GM12872 (cell line): ENCODE data around the gene RBP3.

Experiments used
- CTCF ChIP-seq: IDR thresholded peaks from 3 replicates; pipeline ENCODE4 v1.5.1; 2011; ENCODE audit warnings: low read depth, mild to moderate bottlenecking, low read length, moderate library complexity; ENCODE audit not compliant: insufficient read depth

Gene RBP3

GRCh38 chr10:47383261-47384147, 35.3 kb downstream of the RBP3 start:
- no peak for TF ChIP-seq CTCF

- TF ChIP-seq CTCF, result no peak
Measured at GRCh38 chr10:47384148-47384921, 36.2 kb downstream of the RBP3 start, which contains the start of gene ZNF488. ZNF488 (minus strand) TSS chr10:47384293; CDS start chr10:47368829, 15,464 bp downstream.

GRCh38 chr10:47388879-47389278, 40.7 kb downstream of the RBP3 start:
- TF ChIP-seq CTCF, result no peak

DNA sequence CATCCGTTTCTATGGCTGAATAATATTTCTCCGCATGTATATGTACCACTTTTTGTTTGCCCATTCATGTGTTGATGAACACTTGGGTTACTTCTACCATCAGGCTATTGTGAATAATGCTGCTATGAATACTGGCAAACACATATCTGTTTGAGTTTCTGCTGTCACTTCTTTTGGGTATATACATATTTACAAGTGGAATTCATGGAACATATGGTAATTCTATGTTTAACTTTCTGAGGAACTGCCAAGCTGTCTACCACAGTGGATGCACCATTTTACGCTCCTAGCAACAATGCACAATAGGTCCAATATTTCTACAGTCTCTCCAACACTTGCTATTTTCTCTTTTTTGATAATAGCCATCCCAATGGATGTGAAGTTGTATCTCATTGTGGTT, 41.5 kb downstream of the RBP3 start:
- no peak for TF ChIP-seq CTCF

DNA sequence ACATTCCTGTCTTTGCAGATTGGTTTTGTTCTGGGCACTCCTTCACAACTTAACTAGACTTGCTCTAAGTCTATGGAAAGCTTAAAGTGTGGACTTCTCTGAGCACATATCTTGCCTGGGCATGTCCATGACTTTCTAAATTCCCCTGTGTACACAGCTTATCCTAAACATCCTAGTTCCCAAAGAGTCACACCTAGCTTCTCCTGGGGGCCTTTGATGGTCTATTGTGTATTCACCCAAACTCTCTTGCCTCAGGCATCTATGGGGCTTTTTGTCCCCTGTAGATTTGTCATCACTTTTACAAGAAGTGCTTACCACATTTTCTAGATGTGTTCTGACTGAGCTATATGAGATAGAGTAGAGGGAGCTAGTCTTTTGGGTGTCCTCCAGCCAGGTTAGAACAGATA, 48.2 kb downstream of the RBP3 start:
- no peak for TF ChIP-seq CTCF

DNA sequence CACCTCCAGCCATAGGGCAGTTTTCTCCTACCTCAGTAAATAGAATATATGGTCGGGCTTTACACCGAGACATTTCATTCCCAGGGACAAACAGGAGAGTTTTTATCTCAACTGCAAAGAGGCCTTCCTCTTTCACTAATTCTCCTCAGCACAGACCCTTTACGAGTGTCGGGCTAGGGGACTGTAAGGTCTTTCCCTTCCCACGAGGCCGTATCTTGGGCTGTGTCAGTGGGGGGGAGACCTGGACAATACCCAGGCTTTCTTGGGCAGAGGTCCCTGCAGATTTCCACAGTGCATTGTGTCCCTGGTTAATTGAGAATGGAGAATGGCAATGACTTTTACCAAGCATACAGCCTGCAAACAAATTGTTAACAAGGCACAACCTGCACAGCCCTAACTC, 49.1 kb downstream of the RBP3 start:
- no peak for TF ChIP-seq CTCF

DNA sequence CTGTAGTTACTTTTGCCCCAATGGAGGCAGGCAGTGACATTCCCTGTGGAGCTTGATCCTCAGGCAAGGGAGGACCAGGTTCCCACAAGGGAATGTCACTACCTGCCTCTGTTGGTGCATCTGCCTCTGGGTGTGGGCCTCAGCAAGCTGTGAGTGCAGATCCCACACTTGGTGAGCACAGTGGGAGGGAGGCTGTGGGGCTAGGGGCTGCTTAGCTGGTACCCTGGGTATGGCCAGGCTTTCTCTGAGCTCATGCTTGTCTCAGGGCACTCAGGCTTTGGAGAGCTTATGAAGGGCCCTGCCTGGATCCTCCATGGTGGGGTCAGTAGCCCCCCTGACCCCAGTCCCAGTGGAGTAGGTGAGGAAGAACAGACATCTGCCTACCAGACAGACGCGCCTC, 52.1 kb downstream of the RBP3 start:
- TF ChIP-seq CTCF, result no peak
